Hindlimb muscle (tissue), 1 donor: ENCODE measurements around the gene CFAP69. TPM values are rescaled to one million over a fixed set of nuclear protein-coding genes. Genes with fewer than 3 reads are reported as not detected.

ENCODE experiments used
- DNase-seq: peaks from one replicate; pipeline ENCODE4 v3.0.0-alpha.2; 2013
- polyA plus RNA-seq: library from polyadenylated mRNA; unstranded; fragments of 120-200 nt; gene quantifications from one replicate; pipeline ENCODE4 v1.2.1, GENCODE V29; 2013; ENCODE audit not compliant: insufficient read length

Gene CFAP69, protein sequence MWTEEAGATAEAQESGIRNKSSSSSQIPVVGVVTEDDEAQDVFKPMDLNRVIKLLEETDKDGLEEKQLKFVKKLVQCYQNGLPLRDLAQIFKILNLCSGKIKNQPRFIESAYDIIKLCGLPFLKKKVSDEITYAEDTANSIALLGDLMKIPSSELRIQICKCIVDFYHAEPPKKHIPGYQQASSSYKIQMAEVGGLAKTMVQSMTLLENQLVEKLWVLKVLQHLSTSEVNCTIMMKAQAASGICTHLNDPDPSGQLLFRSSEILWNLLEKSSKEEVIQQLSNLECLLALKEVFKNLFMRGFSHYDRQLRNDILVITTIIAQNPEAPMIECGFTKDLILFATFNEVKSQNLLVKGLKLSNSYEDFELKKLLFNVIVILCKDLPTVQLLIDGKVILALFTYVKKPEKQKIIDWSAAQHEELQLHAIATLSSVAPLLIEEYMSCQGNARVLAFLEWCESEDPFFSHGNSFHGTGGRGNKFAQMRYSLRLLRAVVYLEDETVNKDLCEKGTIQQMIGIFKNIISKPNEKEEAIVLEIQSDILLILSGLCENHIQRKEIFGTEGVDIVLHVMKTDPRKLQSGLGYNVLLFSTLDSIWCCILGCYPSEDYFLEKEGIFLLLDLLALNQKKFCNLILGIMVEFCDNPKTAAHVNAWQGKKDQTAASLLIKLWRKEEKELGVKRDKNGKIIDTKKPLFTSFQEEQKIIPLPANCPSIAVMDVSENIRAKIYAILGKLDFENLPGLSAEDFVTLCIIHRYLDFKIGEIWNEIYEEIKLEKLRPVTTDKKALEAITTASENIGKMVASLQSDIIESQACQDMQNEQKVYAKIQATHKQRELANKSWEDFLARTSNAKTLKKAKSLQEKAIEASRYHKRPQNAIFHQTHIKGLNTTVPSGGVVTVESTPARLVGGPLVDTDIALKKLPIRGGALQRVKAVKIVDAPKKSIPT
- polyA plus RNA-seq: 1.9 TPM

DNA sequence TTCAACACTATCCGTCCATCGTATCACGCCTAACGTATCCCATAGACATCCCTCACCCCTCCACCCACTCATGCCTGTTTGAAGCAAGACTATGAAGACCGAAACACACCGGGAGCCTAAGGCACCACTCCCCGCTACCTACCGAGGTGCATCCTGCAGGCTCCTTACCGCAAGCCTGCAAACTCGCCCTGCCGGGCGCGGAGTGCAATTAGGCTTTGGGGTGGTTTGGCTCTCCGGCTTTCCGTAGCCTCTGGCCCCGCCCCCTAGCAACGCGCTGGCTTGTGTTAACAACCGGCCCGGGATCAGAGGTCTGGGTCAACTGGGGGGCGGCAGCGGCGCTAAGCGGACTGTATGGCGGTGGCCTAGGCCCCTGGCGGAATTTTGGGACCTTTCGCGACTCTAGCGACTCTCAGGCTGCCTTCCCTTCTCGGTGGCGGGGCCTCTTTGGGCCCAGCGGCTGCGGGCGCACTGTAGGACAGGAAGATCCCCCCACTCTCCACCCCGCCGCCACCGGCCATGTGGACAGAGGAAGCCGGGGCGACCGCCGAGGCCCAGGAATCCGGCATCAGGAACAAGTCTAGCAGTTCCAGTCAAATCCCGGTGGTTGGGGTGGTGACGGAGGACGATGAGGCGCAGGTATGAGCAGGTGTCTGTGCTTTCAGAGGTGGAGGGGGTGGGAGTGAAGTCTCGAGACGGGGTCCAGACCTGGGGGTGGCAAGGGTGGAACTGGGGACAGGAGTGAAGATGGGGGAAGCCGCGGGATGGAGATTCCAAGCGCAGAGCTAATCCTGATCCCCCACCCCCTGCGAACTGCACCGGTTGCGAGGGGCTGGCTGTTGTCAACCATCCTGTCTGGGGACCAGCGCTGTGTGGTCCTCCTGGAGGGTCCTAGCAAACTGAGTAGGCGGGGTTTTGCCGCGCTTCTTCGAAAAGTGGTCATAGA lies at the start of gene CFAP69:
Gene CFAP69 (plus strand): TSS at position 266 of the 943 bp plus-strand sequence. CDS start 251 bp downstream, at position 517.
- DNase-seq: peak; percentile 90

DNA sequence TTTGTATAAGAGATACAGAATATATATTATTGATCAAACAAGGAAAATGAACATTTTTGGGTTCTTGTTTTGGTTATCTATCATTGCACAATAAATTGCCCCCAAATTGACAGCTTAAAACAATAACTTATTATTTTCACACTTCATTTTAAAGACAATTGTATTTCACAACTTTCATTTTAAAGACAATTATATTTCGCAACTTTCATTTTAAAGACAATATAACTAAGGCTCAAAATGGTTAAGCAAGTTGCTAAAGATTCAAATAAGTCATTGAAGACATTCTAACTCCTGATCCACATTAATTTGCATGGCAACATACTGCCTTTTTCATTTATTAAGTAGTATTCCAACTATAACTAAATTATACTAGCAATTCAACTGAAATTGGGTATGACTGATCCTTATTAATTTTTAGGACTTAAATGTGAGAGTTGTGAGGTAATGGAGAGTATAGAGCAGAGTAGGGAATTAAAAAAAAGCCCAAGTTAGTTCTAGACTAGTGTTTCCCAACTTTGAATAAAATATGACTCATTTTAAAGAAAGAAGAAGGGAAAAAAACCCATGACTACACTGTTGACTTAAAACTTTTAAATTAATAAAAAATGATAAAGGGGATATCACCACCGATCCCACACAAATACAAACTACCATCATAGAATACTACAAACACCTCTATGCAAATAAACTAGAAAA lies 43.3 kb upstream of the CFAP69 start:
- no peak for DNase-seq

DNA sequence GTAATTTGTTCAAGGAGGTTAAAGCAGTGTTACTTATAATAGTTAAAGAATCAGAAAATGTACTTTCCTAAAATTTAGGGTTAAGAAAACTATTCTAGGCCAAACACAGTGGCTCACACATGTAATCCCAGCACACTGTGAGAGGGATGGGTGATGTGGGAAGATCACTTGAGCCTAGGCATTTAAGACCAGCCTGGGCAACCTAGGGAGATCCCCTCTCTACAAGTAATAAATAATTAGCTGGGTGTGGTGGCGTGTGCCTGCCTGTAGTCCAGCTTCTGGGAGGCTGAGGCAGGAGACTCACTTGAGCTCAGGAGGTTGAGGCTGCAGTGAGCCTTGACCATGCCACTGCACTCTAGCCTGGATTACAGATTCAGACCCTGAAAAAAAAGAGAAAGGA lies 37.0 kb upstream of the CFAP69 start:
- no peak for DNase-seq

DNA sequence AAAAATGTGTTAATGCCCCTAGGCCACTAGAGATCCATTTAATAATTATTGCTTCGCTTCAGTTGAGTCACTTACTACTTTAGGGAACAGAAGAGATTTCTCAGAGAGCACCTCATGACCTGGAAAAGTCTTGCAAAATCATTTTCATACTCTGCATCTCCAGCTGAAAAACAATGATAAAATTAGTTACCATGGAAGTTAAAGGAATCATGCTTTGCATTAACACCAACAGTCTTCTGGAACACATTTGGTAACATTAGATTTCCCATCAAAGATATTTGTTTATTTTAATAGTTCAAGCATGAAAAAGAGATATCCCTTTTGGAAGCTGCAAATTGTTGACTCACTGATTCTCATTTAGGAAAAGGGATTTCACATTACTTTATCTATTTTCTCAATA lies 35.2 kb upstream of the CFAP69 start:
- DNase-seq: no peak

DNA sequence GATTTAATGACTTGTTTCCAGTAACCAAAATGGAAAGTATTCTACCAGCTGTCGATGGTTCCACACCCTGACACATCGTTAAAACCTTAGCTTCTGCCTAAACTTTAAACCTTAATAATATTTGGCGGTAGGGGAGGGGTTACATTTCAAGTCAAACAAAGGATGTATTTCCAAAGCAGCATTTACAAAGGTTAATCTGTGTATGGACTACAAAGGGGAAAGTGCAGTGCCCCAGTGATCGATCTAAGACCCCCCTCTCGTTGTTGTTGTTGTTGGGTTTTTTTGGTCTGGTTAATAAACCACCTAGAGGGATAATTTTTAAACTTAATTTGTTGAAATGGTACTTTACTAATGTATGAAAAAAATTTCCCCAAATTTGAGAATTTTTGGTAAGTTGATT lies 34.5 kb upstream of the CFAP69 start:
- no peak for DNase-seq

DNA sequence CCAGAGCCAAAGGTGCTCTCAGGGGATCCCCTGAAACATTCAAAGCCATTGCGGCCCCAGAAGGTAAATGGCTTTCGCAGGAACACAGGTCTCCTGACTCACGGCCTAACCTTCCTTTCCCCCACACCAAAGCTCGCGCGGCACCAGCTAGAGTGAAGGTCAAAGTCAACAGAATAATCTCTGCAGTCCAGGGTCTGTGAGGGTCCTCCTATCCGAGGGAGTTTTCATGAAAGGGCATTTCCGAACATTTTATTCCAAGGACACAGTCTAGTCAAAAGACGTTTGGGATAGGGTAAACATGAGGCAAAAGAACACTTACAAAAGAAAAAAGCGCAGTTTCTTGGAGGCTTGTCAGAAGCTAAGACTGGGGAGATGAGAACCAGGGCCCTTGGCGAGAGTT lies 34.0 kb upstream of the CFAP69 start:
- no peak for DNase-seq

DNA sequence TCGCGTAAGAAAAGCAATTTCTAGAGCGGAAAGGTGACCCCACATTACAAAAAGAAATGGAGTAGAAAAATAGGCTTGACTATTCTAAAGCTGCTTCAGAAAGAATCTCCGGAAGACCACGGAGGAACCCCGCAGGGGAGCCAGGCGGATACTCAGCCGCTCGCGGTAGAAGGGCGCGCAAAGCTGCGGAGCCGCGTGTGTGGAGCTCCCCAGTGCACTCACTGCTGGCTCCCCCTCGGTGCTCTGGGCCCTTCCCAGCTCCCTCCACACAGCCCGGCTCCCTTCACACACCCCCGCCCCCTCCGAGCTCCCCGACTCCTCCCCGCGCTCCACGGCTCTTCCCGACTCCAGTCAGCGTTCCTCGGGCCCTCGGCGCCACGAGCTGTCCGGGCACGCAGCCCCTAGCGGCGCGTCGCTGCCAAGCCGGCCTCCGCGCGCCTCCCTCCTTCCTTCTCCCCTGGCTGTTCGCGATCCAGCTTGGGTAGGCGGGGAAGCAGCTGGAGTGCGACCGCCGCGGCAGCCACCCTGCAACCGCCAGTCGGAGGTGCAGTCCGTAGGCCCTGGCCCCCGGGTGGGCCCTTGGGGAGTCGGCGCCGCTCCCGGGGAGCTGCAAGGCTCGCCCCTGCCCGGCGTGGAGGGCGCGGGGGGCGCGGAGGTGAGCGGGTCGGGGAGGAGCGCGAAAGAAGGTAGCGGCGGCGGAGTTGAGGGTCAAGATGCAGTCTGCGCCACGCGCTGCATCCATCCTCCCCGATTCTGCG lies 33.4 kb upstream of the CFAP69 start, which contains the start of gene STEAP2:
Gene STEAP2 (plus strand): TSS at position 350 of the 758 bp plus-strand sequence. CDS start 13,343 bp downstream, outside the sequence.
- peak; percentile 90 for DNase-seq

DNA sequence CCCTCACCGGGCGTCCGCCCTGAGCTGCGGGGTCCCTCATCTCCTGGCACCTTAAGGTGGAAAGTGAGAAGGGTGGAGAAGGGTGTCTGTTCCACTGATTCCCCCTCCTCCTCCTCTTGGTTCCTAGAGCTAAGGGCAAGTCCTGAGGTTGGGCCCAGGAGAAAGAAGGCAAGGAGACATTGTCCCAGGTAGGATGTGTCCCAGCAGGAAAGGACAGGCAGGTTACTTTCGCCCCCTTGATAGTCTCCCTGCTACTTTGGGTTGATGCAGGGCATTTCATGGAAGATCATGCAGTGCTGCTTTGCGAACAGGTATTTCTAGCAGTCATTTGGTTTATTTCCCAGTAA lies 32.9 kb upstream of the CFAP69 start:
- DNase-seq: peak; percentile 27

DNA sequence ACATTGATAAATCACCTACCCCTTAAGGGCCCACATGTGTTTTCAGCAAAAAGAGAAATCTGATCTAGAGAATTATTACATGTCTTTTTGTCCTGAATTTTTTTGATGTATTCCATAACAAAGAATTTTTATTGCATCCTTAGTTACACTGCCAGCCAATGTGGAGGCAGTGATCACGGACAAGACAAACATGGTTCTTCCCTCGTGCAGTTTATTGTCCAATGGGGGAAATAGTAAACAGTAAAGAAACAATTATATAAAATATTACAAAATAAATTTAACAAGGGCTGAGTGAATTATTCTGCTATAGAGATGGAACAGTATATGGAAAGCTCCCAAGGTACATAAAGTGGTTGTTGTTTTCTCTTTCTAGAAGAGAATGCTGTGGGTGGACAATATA lies 31.5 kb upstream of the CFAP69 start:
- no peak for DNase-seq

DNA sequence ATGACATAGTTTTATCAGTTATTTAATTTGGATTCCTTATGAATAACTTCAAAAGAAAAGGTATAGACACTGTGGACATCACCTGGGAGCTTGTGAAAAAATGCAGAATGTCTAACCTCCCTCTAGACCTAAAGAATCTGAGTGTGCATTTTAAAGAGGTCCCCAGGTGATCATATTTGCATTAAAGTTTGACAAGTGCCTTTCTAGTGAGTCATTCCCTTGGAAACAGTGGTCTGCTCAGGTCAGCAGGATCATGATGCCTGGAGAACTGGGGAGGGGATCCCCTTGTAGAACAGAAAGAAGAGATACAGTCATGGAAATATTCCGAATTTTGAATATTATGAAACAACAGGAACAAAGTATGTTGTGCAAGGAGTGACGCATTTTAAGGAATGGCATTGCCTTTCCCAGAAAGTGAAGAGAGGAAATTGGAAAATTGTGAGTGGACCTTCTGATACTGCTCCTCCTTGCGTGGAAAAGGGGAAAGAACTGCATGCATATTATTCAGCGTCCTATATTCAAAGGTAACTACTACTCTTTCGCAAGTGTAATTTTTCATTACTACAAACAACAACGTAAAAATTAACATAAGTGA lies 28.8 kb upstream of the CFAP69 start:
- DNase-seq: no peak

DNA sequence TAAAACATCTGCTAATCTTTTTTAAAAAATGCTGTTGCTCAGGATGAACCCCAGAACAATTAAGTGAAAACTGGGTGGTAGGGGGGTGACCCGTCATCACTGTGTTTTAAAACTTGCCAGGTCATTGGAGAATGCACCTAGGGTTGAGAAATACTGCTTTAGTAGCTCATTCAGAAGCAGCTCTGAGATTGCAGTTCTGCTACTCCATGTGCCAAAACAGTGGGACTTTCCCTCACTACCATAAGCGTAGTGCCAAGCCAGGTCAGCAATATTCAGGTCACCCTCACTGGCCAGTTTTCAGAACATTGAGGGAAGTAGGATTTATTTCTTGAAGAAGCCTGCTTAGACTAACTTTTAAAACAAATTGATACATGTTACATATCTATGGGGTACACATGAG lies 28.2 kb upstream of the CFAP69 start:
- DNase-seq: no peak

DNA sequence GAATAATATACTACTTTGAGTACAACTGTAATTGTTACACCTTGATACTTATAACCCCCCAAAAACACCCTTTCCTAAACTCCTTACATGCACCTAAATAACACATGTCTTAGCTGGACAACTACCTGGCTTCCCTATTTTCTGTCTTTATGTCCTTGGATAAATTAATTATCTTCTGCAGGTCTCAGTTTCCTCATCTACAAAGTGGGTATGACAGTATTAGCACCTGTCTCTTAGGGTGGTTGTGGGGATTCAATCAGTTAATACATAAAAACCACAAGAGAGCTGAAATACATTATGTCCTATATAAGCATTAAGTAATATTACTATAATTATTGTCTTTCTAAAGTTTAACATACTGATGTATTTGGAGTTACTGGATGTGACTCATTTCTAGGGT lies 22.6 kb upstream of the CFAP69 start:
- DNase-seq: no peak

DNA sequence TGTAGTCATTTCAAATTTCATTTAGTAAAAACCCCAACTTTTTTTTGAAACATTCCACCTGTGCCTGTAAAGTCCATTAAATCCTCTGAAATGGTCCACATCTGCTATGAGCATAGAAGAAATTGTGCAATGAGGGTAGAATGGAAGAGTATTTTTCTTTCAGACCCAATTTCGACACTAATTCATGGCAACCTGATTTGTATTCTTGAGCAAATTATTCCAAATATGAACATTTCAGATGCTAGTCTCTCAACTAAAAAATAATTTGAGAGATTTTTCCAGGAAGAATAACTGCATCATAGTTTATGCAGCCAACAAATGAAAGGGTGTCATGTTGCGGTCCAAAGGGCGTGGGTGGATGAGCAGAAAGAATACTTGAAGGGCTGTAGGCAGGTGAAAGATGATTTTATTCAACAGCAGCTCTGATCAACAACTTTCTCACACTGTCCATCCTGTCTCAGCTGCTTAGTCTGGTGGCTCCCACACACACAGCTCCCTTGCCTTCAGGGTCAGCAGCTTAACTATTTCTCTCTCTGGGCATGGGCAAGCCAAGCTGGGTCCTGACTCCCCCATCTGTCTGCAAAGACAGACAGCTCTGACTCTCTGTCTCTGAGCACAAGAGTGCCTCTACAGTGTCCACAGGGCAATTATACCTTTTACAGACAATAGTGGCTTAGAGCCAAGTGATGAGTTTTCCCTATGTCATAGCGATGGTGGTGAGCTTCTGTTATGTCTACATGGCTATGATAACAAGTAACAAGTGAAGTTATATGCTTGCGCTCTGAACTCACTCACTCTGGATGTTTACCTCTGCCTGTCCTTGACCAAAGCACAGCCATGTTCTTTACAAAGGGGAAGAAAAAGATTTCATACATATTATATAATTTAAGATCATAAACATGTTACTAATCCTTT lies 21.9 kb upstream of the CFAP69 start:
- DNase-seq: peak; percentile 80

DNA sequence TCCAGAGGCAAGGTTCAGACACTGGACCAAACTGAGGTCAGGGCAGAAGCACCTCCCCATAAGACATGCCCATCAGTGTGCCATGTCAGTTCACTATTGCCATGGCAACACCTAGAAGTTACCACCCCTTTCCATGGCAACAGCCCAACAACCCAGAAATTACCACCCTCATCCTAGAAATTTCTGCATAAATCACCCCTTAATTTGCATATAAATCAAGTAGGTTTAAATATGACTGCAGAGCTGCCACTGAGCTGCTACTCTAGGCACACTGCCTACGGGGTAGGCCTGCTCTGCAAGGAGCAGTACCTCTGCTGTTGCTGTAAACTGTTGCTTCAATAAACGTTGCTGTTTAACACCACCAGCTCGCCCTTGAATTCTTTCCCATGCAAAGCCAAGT lies 20.8 kb upstream of the CFAP69 start:
- DNase-seq: no peak

DNA sequence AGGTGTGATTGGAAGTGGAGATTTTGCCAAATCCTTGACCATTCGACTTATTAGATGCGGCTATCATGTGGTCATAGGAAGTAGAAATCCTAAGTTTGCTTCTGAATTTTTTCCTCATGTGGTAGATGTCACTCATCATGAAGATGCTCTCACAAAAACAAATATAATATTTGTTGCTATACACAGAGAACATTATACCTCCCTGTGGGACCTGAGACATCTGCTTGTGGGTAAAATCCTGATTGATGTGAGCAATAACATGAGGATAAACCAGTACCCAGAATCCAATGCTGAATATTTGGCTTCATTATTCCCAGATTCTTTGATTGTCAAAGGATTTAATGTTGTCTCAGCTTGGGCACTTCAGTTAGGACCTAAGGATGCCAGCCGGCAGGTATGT lies 19.8 kb upstream of the CFAP69 start:
- DNase-seq: no peak

DNA sequence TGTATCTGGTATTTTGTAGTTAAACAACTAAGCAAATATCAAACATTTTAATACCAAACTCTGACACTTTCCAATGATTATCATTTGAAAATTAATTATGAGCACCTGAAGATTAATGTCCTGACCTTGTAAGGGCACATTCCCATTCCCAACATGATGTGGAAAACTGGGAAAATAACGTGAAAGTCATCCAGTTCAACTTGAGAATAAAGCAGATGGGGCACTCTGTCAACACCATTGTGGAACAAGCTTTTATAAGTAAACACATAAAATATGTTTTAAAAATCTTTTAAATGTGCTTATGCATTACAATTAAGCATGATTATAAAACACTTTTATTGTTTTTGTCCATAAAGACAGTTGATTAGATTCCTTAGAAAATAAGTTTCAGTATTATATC lies 19.4 kb upstream of the CFAP69 start:
- DNase-seq: no peak

DNA sequence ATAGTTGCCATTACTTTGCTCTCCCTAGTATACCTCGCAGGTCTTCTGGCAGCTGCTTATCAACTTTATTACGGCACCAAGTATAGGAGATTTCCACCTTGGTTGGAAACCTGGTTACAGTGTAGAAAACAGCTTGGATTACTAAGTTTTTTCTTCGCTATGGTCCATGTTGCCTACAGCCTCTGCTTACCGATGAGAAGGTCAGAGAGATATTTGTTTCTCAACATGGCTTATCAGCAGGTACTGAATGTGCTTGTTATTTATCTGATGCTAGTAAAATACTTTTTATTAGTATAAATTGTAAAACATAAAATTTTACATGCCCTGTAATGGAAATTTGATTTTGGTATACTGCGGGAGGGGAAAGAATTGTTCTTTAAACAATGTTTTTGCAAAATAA lies 17.7 kb upstream of the CFAP69 start:
- DNase-seq: no peak

DNA sequence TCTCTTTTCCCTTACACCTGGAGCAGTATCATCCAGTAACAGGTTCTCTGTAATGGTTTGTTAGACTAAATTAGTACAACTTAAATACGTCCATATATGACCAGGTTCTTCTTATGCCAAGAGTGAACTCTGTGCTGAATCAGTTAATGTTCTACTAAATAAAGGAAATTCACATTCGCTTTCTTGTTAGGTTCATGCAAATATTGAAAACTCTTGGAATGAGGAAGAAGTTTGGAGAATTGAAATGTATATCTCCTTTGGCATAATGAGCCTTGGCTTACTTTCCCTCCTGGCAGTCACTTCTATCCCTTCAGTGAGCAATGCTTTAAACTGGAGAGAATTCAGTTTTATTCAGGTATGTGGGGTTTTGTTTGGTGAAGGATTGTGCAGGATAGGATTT lies 15.3 kb upstream of the CFAP69 start:
- no peak for DNase-seq

DNA sequence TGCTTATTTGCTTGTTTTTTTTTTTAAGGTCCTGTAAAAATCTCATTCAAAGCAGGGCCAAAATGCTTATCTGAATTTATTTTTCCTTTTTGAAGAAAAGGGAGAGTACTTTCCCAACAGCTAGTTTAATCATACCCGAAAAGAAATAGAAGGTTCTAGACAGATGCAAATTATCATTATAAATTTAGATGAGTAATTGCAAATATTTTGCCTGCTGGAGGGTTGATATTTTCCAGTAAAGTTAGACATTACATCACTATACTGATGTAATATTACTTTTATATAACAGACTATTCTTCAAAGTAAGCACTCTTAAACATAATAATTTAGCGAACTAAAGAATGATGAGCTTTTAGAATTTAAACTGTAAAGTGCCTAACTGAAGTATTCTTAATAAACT lies 14.1 kb upstream of the CFAP69 start:
- DNase-seq: no peak
